Gastroesophageal sphincter (tissue), 3 donors: ENCODE results near the gene KLHL5.
"Not testable (repeated sequence)": the region's sequence is repeated elsewhere in the genome, so short reads cannot be mapped to it uniquely, and the experiment has no call there.

Source experiments
- EP300 ChIP-seq: sonication (generic); formaldehyde crosslinking; IDR thresholded peaks from one replicate; pipeline ENCODE4 v1.6.1; 2017; ENCODE audit warnings: antibody characterized with exemption, mild to moderate bottlenecking
- POLR2A ChIP-seq, 2 donors: fragments of 450-650 bp; IDR thresholded peaks; one replicate each; pipeline ENCODE4 v1.6.1; 2017; ENCODE audit warnings: antibody characterized with exemption in 2 of 2, mild to moderate bottlenecking in 2 of 2, moderate library complexity in 1 of 2
- TF ChIP-seq, protein P1 (sequence below), 4 experiments: fragments of 200-600 bp in 2 of 4; fragments of 450-650 bp in 2 of 4; sonication (generic) in 1 of 4; IDR thresholded peaks; one replicate each; pipeline ENCODE4 v1.5.1; 2017 to 2019; ENCODE audit warnings: antibody characterized with exemption in 4 of 4, mild to moderate bottlenecking in 2 of 4, moderate library complexity in 2 of 4

DNA sequence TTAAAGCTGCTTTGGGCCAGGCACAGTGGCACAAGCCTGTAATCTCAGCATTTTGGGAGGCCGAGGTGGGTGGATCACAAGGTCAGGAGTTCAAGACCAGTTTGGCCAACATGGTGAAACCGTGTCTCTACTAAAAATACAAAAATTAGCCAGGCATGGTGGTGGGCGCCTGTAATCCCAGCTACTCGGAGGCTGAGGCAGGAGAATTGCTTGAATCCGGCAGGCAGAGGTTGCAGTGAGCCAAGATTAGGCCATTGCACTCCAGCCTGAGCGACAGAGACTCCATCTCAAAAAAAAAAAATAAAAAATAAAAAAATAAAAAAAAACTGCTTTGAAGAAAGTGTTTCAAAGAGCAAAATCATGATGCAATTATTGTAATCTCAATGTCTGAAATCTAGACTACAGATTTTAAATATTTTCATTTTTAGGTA, 30.4 kb upstream of the KLHL5 start:
- TF ChIP-seq, protein P1, sequence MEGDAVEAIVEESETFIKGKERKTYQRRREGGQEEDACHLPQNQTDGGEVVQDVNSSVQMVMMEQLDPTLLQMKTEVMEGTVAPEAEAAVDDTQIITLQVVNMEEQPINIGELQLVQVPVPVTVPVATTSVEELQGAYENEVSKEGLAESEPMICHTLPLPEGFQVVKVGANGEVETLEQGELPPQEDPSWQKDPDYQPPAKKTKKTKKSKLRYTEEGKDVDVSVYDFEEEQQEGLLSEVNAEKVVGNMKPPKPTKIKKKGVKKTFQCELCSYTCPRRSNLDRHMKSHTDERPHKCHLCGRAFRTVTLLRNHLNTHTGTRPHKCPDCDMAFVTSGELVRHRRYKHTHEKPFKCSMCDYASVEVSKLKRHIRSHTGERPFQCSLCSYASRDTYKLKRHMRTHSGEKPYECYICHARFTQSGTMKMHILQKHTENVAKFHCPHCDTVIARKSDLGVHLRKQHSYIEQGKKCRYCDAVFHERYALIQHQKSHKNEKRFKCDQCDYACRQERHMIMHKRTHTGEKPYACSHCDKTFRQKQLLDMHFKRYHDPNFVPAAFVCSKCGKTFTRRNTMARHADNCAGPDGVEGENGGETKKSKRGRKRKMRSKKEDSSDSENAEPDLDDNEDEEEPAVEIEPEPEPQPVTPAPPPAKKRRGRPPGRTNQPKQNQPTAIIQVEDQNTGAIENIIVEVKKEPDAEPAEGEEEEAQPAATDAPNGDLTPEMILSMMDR (IDR thresholded peaks at IDR 0.05) = not testable (repeated sequence)
- TF ChIP-seq EP300; POLR2A (IDR thresholded peaks at IDR 0.05): not testable (repeated sequence)
